Measurements from ENCODE around the gene CAPN12. TPM values are rescaled to one million over a fixed set of nuclear protein-coding genes. Genes with fewer than 3 reads are reported as not detected.

The CAPN12 gene
- total RNA-seq, 1 experiment from 2014 or later = not detected

DNA sequence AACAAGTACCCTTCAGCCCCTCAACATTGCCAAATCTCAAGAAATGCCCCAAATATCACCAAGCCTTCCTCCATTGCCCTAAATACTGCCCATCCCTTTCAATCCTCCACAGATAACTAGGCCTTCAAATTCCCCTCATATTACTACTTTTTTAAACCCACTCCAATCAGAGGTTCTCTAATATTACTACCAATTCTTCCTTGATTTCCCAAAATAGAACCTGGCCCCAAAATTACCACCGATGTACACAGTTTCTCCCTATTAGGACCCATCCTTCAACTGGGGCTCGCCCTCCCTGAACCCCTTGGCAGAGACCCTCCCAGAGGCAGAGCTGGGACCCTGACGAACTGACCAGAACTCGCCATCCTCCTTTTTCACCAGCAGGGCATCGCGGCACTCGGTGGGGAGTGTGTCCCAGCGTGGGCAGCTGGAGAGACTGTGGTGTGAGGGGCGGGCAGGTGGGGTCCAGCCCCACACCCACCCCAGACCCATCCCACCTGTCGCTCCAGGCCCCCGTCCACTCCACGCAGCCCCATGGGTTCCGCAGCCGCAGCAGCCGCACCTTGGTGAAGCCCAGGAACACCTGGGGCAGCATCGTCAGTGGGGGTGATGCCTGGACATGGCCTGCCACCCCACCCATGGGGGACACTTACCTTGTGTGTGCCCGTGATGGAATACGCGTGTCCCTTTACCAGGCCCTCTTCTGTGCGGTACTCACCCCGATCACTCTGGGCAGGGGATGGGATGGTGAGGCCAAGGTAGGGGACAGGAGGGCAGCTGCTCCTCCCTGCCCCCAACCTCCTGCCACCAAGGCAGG is 6.1 kb downstream of the CAPN12 start:
- peak; percentile 6 for DNase-seq (ENCODE audit: low read depth)

DNA sequence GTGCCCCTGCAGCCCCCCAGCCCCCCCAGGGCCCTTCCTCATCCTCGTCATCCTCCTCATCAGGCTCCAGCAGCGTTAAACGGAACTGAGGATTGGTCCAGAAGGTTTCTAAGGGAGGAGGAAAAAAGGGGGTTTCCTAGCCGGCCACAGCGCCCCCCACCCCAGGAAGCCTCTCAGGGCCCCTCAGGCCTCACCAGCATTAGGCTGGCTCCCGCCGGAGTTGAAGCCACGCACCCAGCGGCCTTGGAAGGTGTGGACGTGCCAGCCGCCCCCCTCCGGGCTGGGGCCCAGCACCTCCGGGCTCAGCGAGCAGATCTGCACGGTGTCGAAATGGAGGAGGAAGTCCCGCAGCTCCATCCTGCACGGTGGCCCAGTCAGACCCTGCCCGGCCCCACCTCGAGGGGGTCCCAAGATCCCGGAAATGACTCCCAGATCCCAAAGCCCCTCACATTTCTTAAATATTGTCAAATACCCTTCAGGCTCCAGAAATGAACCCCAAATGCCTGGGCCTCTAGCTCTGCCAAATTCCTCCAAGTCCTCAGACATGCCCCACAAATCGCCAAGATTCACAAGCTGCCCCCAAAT is 6.9 kb downstream of the CAPN12 start:
- peak; percentile 2 for DNase-seq (ENCODE audit: low read depth)

DNA sequence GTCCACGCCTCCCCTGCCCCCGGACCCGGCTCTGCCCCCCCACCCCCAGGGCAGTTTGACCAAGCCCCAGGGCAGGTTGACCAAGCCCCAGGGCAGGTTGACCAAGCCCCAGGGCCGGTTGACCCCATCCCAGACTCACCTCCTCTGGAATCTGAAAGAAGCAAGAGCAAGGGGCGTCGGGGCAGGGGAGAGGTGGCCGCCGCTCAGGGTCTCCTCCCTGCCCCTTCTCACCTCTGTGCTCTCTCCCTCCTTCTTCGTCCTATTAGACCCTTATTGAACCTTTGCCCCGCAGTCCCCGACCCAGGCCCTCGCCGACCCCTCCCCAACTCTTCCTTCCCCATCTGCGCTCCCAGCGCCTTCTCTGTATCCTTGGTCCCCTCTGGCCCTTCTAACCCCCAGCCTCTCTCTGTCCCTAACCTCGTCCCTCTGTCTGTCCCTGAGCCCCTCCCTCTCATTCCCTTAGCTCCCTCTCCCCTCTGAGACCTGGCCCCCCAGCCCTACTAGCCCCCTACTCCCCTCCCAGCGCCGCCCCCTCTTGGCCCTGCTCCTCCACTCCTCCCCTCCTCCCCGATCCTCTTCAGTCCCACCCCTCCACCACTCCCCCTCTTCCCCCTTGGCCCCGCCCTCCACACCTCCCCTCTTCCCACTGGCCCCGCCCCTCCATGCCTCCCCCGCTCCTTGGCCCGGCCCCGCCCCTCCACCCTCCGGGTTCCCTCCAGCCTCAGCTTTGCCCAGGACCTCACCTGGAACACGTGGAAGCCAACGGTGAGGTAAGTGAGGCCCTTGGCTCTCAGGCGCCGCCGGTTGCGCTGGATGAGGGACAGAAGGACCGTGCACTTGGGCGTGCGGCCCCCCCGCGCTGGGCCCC is 7.6 kb downstream of the CAPN12 start:
- DNase-seq (ENCODE audit: low read depth) = peak; percentile 57

DNA sequence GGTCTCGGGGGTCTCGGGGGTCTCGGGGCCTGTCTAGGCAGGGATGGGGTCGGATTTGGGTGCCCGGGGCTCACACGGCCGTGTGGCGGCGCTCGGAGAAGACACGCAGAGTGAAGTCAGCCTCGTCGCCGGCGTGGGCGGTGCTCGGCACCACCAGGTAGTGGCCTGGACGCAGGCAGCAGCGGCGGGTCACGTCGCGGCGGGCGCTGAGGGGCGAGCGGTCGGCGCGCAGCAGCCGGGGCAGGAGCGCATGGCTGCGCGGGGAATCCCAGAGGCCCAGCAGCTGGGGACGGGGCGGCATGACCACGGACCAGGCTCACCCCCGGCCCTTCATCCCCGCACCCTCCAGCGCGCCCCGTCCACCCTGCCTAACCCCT is 8.2 kb downstream of the CAPN12 start:
- DNase-seq (ENCODE audit: low read depth) = peak; percentile 63

GRCh38 chr19:38735257-38735686 is 9.0 kb downstream of the CAPN12 start:
- DNase-seq (ENCODE audit: low read depth) = peak; percentile 32

GRCh38 chr19:38734426-38735256 is 9.6 kb downstream of the CAPN12 start:
- DNase-seq (ENCODE audit: low read depth) = peak; percentile 61

GRCh38 chr19:38734176-38734425 is 10.2 kb downstream of the CAPN12 start:
- DNase-seq (ENCODE audit: low read depth) = no peak

- DNase-seq (ENCODE audit: low read depth) = peak; percentile 51
Observed at GRCh38 chr19:38733493-38734175, 10.6 kb downstream of the CAPN12 start.

GRCh38 chr19:38733241-38733492 is 11.1 kb downstream of the CAPN12 start:
- no peak for DNase-seq (ENCODE audit: low read depth)

GRCh38 chr19:38731654-38732301 is 12.5 kb downstream of the CAPN12 start:
- DNase-seq (ENCODE audit: low read depth) = no peak

GRCh38 chr19:38730731-38731589 is 13.3 kb downstream of the CAPN12 start:
- no peak for DNase-seq (ENCODE audit: low read depth)

DNA sequence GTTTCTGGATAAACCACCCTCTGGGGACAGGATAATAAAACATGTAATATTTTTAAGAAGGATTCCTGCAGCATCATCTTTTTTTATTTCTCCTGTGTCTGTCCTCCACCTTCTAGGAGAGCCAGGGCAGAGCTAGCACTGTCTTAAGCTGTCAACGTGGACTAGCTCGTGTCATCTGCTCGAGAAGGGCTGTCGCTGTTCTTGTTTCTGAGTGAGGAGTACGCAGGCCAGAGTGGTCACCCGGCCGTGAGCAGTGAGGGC is 13.9 kb downstream of the CAPN12 start:
- DNase-seq (ENCODE audit: low read depth) = no peak

- DNase-seq (ENCODE audit: low read depth) = peak; percentile 67
Observed at GRCh38 chr19:38729653-38730469, 14.4 kb downstream of the CAPN12 start.

DNA sequence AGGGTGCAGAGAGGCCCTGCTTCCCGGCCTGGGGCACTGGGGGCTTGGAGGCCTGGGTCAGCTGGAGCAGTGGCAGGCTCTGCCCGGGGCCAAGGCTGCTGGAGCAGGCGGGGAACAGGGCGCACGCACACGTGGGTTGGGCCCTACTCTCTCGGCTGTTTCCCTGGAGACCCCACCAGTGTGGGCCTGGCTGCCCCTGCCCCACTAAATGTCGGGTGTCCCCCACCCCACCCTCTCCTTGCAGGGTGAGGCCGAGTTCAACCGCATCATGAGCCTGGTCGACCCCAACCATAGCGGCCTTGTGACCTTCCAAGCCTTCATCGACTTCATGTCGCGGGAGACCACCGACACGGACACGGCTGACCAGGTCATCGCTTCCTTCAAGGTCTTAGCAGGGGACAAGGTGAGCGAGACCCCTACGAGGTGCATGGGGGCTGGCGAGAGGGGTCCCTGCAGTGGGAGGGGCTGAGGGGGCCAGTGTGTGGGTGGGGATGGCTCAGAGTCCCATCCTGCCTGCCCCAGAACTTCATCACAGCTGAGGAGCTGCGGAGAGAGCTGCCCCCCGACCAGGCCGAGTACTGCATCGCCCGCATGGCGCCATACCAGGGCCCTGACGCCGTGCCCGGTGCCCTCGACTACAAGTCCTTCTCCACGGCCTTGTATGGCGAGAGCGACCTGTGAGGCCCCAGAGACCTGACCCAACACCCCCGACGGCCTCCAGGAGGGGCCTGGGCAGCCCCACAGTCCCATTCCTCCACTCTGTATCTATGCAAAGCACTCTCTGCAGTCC is 15.3 kb downstream of the CAPN12 start:
- DNase-seq (ENCODE audit: low read depth) = no peak

DNA sequence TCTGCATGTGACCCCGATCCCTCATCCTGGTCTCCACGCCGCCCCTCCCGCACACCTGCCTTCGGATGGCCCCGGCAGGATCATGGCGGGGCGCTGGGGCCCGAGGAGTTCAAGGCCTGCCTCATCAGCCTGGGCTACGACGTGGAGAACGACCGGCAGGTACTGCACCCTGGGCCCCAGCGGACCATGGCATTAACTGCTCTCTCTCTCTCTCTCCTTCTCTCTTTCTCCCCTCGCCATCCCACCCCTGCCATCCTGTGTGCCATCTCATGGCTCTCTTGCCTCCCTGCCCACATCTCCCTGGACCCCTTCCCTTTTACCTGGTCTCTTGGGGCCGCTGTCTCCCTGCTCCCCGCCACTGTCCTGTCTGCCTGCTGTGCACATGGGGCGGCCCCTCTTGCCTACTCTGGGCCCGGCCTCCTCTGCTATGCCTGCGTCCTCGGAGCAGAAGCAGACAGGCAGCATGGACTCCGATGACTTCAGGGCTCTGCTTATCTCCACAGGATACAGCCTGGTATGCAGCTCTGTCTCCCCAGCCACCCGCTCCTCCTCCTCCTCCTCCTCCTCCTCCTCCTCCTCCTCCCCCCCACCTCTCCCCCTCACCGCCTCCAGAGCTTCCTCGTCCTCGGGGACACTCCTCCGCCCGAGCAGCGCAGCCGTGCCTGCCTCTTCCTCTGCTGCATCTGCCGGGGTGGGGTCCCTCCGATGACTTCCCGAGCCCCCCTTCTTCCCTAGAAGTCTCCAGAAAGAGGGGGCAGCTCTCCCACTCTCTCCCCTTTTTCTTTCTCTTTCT is 16.2 kb downstream of the CAPN12 start:
- DNase-seq (ENCODE audit: low read depth) = no peak

- DNase-seq (ENCODE audit: low read depth) = no peak
Observed at GRCh38 chr19:38727306-38727867, 16.9 kb downstream of the CAPN12 start.

DNA sequence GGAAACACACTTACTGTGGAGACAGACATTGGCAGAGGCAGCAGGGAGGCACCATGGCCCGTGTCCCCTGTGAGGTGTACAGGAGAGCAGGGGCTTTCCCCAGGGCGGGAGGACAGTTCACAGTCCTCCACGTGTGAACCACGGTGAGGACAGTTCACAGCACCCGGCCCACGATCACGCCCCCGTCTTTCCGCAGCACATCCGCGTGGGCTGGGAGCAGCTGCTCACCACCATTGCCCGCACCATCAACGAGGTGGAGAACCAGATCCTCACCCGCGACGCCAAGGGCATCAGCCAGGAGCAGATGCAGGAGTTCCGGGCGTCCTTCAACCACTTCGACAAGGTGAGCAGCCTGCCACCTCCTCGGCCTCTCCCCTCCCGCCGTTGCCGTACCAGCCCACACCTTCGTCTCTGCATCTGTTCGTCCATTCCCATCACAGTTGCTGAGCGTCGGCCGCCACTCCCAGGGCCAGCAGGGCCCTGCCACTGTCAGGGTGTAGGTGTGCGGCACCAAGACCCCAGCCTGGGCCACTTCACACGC is 17.4 kb downstream of the CAPN12 start:
- DNase-seq (ENCODE audit: low read depth) = no peak

Data from Daoy (cell line).